Chondrocyte (in vitro differentiated cells): ENCODE measurements around the gene OSBPL1A. TPM values are rescaled to one million over a fixed set of nuclear protein-coding genes. Genes with fewer than 3 reads are reported as not detected.
A peak's percentile ranks its signal among the peaks of the same experiment; 100 is the strongest.

Source experiments
- DNase-seq: peaks from one replicate; pipeline ENCODE4 v3.0.0; 2021; ENCODE audit warnings: mixed read lengths, low spot score
- H3K27ac Mint-ChIP-seq: one replicate; pipeline ENCODE4 v1.8.0; 2021; ENCODE audit warnings: mild to moderate bottlenecking, moderate library complexity, mixed read lengths; ENCODE audit not compliant: unreplicated experiment
- H3K27me3 Mint-ChIP-seq: 2 replicates; pipeline ENCODE4 v1.8.0; 2021; ENCODE audit warnings: low read depth, mixed read lengths
- H3K36me3 Mint-ChIP-seq: 2 replicates; pipeline ENCODE4 v1.8.0; 2021; ENCODE audit warnings: low read depth, mixed read lengths
- H3K4me1 Mint-ChIP-seq: 2 replicates; pipeline ENCODE4 v1.8.0; 2021; ENCODE audit warnings: low read depth, mild to moderate bottlenecking, mixed read lengths
- H3K4me3 Mint-ChIP-seq: one replicate; pipeline ENCODE4 v1.8.0; 2021; ENCODE audit warnings: mild to moderate bottlenecking, moderate library complexity, mixed read lengths; ENCODE audit not compliant: unreplicated experiment
- H3K9me3 Mint-ChIP-seq: 2 replicates; pipeline ENCODE4 v1.8.0; 2021; ENCODE audit warnings: low read depth, mixed read lengths
- total RNA-seq: library from RNA; stranded (reverse); gene quantifications from 3 replicates; pipeline ENCODE4 v1.2.1, GENCODE V29; 2021
- TF ChIP-seq, protein P1 (sequence below): fragments of 200-600 bp; sonication (generic); IDR thresholded peaks from 2 replicates; pipeline ENCODE4 v1.5.0; 2021; ENCODE audit warnings: antibody characterized with exemption, mild to moderate bottlenecking, moderate library complexity

Gene OSBPL1A
- total RNA-seq, 1 donor from 2014 or later = 33.3 TPM

DNA sequence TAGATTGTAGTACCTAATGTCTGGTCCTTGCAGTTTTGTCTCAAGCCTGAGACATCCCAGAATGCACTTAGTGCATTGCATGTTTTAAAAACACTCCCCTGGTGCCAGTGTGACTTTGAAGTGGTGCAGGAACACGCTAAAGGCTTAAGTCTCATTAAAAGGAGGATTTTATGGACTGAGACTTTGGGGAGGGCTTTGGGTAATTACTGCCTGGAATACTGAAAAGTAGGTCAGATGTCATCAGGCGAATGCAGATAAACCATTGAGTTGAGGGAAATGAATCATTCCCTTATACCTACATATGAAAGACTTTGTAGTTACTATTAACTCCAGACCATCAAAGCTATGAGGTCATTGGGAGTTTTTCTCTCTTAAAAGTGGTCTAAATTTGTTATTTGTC lies 3.0 kb upstream of the OSBPL1A start:
- Mint-ChIP-seq H3K4me3 (no peak overlapping the region), H3K27ac (no peak overlapping the region), H3K27me3 (peaks cover 3% of the 10 kb centered on the region), H3K4me1 (peaks cover 17% of the 10 kb centered on the region), H3K36me3 (peaks cover 2% of the 10 kb centered on the region), H3K9me3 (no peaks in the 10 kb centered on the region)
- DNase-seq = no peak
- TF ChIP-seq, protein P1, sequence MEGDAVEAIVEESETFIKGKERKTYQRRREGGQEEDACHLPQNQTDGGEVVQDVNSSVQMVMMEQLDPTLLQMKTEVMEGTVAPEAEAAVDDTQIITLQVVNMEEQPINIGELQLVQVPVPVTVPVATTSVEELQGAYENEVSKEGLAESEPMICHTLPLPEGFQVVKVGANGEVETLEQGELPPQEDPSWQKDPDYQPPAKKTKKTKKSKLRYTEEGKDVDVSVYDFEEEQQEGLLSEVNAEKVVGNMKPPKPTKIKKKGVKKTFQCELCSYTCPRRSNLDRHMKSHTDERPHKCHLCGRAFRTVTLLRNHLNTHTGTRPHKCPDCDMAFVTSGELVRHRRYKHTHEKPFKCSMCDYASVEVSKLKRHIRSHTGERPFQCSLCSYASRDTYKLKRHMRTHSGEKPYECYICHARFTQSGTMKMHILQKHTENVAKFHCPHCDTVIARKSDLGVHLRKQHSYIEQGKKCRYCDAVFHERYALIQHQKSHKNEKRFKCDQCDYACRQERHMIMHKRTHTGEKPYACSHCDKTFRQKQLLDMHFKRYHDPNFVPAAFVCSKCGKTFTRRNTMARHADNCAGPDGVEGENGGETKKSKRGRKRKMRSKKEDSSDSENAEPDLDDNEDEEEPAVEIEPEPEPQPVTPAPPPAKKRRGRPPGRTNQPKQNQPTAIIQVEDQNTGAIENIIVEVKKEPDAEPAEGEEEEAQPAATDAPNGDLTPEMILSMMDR = no peak

DNA sequence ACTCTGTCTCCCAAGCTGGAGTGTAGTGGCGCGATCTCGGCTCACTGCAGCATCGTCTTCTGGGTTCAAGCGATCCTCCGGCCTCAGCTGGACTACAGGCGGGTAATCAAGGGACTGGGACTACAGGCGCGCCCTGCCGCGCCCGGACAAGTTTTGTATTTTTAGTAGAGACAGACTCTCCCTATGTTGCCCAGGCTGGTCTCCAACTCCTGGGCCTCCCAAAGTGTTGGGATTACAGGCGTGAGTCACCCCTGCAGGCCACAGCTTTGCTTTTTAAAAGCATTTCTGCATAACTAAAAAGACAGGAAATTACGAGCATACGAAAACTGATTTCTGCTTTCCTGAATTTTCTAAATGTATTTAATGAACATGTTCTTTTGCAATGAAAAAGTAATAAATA lies 916 bp upstream of the OSBPL1A start:
- DNase-seq = no peak
- TF ChIP-seq, protein P1 = no peak

DNA sequence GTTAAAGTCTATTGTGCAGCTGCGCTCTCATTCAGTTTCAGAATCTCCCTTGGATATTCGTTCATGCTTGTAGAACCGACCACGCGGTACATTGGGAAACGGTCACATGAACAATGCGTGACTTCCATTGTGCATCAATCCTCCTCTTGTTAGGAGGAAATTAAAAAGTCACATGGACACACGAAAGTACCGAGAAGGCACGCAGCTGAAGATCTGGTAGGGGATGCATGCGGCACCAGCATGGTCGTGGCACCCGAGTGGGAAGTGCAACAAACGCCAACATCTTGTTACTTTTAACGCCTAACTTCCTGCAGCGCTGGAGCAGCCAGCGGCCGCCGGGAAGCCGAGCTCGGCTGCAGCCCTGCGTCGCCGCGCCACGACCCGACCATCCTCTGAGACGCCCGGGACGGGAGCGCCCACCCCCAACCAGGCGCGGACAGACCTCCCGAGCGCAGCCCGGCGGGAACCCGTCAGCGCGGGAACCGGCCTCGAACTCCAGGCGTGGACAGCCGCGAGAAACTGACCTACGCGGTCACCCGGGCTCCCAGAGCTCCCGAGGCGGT lies 412 bp downstream of the OSBPL1A start:
- H3K4me3 Mint-ChIP-seq = peak overlapping the region; percentile 78
- TF ChIP-seq, protein P1 = no peak
- no peaks in the 10 kb centered on the region for H3K9me3 Mint-ChIP-seq
- H3K4me1 Mint-ChIP-seq = peaks cover 24% of the 10 kb centered on the region
- no peaks in the 10 kb centered on the region for H3K36me3 Mint-ChIP-seq
- no peaks in the 10 kb centered on the region for H3K27me3 Mint-ChIP-seq
- no peak for DNase-seq
- peak overlapping the region; percentile 85 for H3K27ac Mint-ChIP-seq

More for the DNA sequence above, 916 bp upstream of the OSBPL1A start:
- H3K4me3 Mint-ChIP-seq = peak overlapping the region; percentile 78
- peak overlapping the region; percentile 82 for H3K27ac Mint-ChIP-seq
- no peaks in the 10 kb centered on the region for H3K27me3 Mint-ChIP-seq
- peaks cover 24% of the 10 kb centered on the region for H3K4me1 Mint-ChIP-seq
- H3K36me3 Mint-ChIP-seq = no peaks in the 10 kb centered on the region
- no peaks in the 10 kb centered on the region for H3K9me3 Mint-ChIP-seq

DNA sequence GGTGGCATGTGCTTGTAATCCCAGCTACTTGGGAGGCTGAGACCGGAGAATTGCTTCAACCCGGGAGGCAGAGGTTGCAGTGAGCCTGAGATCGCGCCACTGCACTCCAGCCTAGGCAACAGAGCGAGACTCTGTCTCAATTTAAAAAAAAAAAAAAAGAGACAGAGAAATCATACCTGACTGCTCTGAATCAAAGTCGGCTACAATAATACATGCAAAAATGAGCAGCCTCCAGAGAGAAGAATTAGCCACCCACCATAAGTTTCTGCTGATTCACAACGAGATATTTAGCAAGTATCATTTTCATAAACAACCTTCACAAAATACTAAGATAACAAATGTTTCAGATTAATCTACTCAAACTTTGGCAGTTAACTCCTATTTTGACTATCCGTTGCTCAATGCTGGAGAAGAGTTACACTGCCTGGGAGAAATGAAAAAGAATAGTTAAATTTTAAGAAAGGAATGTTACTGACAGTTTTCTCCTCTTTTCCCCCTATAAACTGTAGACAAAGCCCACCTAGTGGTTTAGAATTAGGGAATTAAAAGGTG lies 1.5 kb downstream of the OSBPL1A start:
- H3K4me3 Mint-ChIP-seq = no peak overlapping the region
- DNase-seq = no peak
- TF ChIP-seq, protein P1 = no peak

DNA sequence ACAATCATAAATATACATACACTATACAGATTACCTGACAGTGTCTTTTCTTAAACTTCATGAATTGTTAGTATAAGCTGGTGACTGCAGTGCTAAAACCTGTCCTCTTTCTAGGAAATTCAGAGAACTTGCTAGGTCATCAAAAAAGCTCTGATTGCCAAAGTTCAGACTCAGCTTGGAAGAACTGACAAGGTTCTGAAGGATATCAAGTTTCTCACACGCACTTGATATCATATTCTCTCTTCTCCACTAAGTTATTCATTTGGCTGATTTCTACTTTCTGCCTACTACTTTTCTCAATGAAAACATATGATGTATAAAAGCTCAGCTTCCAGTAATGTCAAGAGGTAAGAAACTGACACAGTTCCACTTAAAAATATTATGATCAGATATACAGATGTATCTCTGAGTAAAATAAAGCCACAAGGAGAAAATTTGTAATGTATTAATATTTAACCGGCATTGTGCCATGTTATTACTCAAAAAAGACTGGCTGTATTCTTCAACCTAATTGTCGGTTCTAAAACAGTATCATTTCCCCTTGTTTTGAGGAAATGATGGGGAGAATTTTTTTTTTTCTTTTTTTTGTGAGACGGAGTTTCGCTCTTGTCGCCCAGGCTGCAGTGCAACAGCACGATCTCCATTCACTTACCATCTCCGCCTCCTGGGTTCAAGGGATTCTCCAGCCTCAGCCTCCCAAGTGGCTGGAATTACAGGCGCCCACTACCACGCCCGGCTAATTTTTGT lies 2.4 kb downstream of the OSBPL1A start:
- Mint-ChIP-seq H3K36me3 (no peaks in the 10 kb centered on the region), H3K27ac (peak overlapping the region; percentile 49), H3K27me3 (no peaks in the 10 kb centered on the region), H3K9me3 (no peaks in the 10 kb centered on the region), H3K4me1 (peaks cover 24% of the 10 kb centered on the region), H3K4me3 (no peak overlapping the region)
- no peak for DNase-seq
- TF ChIP-seq, protein P1 = no peak

More for the DNA sequence above, 1.5 kb downstream of the OSBPL1A start:
- Mint-ChIP-seq H3K9me3 (no peaks in the 10 kb centered on the region), H3K27ac (no peak overlapping the region), H3K27me3 (no peaks in the 10 kb centered on the region), H3K4me1 (peaks cover 24% of the 10 kb centered on the region), H3K36me3 (no peaks in the 10 kb centered on the region)
